ENCODE results near the gene JMJD1C. TPM values are rescaled to one million over a fixed set of nuclear protein-coding genes. Genes with fewer than 3 reads are reported as not detected.

JMJD1C gene
- total and polyA plus RNA-seq, 9 donors = 45.4 to 140 (median 78.2) TPM

GRCh38 chr10:63227207-63227895 is 238.4 kb downstream of the JMJD1C start:
- no peaks in the 10 kb centered on the region for H3K4me1 ChIP-seq (ENCODE audit: insufficient read depth)
- TF ChIP-seq POLR2A (IDR thresholded peaks at IDR 0.05) = no peak
- no peak for TF ChIP-seq EP300 (IDR thresholded peaks at IDR 0.05)
- TF ChIP-seq, protein P1, sequence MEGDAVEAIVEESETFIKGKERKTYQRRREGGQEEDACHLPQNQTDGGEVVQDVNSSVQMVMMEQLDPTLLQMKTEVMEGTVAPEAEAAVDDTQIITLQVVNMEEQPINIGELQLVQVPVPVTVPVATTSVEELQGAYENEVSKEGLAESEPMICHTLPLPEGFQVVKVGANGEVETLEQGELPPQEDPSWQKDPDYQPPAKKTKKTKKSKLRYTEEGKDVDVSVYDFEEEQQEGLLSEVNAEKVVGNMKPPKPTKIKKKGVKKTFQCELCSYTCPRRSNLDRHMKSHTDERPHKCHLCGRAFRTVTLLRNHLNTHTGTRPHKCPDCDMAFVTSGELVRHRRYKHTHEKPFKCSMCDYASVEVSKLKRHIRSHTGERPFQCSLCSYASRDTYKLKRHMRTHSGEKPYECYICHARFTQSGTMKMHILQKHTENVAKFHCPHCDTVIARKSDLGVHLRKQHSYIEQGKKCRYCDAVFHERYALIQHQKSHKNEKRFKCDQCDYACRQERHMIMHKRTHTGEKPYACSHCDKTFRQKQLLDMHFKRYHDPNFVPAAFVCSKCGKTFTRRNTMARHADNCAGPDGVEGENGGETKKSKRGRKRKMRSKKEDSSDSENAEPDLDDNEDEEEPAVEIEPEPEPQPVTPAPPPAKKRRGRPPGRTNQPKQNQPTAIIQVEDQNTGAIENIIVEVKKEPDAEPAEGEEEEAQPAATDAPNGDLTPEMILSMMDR (IDR thresholded peaks at IDR 0.05) = no peak
- intact Hi-C loops (cut with DNase I) = no loop called here

DNA sequence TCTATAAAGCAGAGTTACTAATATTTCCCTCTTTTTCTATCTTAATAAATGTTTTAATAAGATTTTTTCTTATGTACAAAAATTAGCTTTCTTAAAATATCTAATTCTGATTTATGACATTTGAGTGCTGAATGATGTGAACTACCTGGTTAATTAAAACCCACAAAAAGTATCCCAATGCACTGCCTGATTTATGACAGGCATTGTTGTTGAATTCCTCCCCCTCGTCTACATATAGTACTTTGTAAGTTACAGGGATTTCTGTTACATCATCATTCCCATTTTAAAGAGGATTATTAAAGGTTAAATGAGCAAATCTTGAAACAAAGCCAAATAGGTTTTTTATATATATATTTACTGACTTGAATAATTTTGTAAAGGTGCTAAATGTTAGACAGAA is 241.5 kb downstream of the JMJD1C start:
- TF ChIP-seq, protein P1 (IDR thresholded peaks at IDR 0.05) = no peak
- TF ChIP-seq POLR2A (IDR thresholded peaks at IDR 0.05) (no peak), EP300 (IDR thresholded peaks at IDR 0.05) (no peak)
- Histone ChIP-seq H3K4me1 (ENCODE audit: insufficient read depth) (no peaks in the 10 kb centered on the region), H3K9me3 (no peaks in the 10 kb centered on the region), H3K36me3 (no peaks in the 10 kb centered on the region), H3K4me3 (no peak overlapping the region), H3K27me3 (no peaks in the 10 kb centered on the region), H3K27ac (no peak overlapping the region)
- intact Hi-C loops (cut with DNase I) = no loop called here
- WGBS, 3 donors = 83 to 90% (median 85%) methylated on average over 1 of the region's 1 CpG
- DNase-seq = no peak

More at GRCh38 chr10:63227207-63227895, 238.4 kb downstream of the JMJD1C start:
- DNase-seq = no peak
- no peak overlapping the region for H3K27ac ChIP-seq
- H3K27me3 ChIP-seq = no peaks in the 10 kb centered on the region
- WGBS, 3 donors = 68 to 77% (median 76%) methylated on average over 3 of the region's 3 CpGs
- H3K9me3 ChIP-seq = no peaks in the 10 kb centered on the region
- no peaks in the 10 kb centered on the region for H3K36me3 ChIP-seq
- no peak overlapping the region for H3K4me3 ChIP-seq

DNA sequence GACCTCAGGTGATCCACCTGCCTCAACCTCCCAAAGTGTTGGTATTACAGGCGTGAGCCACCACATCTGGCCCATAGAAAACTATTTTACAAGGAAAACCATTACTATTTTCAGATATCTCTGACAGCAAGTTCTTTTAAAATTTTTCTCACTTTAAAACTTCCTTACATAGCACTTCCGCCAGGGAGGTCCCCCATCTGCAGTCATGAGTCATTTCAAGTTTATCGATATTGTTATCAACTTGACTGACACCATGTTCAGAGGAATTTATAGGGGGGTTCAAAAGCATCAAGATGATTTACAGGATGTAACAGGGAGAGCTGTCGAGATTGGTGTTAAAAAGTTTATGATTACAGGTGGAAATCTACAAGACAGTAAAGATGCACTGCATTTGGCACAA is 243.8 kb downstream of the JMJD1C start:
- H3K27me3 ChIP-seq = no peaks in the 10 kb centered on the region
- H3K36me3 ChIP-seq = no peaks in the 10 kb centered on the region
- DNase-seq = no peak
- WGBS, 3 donors = 79 to 83% (median 80%) methylated on average over 4 of the region's 4 CpGs
- no peak overlapping the region for H3K4me3 ChIP-seq
- H3K4me1 ChIP-seq (ENCODE audit: insufficient read depth) = no peaks in the 10 kb centered on the region
- intact Hi-C loops (cut with DNase I) = no loop called here
- no peak overlapping the region for H3K27ac ChIP-seq
- no peaks in the 10 kb centered on the region for H3K9me3 ChIP-seq
- no peak for TF ChIP-seq EP300 (IDR thresholded peaks at IDR 0.05)
- no peak for TF ChIP-seq POLR2A (IDR thresholded peaks at IDR 0.05)
- TF ChIP-seq, protein P1 (IDR thresholded peaks at IDR 0.05) = no peak

- WGBS, 3 donors = 92 to 93% (median 92%) methylated on average over 5 of the region's 5 CpGs
- no peak for TF ChIP-seq POLR2A (IDR thresholded peaks at IDR 0.05)
- TF ChIP-seq, protein P1 (IDR thresholded peaks at IDR 0.05) = no peak
- TF ChIP-seq EP300 (IDR thresholded peaks at IDR 0.05) = no peak
- intact Hi-C loops (cut with DNase I) = loop anchor here in 2 of 4 donors (10.0 kb wide), 2 partner anchors 405 to 415 kb away; no protein-coding TSS in a partner anchor
Measured at GRCh38 chr10:63219749-63220148, 246.0 kb downstream of the JMJD1C start.

More at GRCh38 chr10:63219749-63220148, 246.0 kb downstream of the JMJD1C start:
- no peaks in the 10 kb centered on the region for H3K9me3 ChIP-seq
- no peak overlapping the region for H3K4me3 ChIP-seq
- no peaks in the 10 kb centered on the region for H3K4me1 ChIP-seq (ENCODE audit: insufficient read depth)
- no peak overlapping the region for H3K27ac ChIP-seq
- H3K27me3 ChIP-seq = no peaks in the 10 kb centered on the region
- no peaks in the 10 kb centered on the region for H3K36me3 ChIP-seq
- no peak for DNase-seq

Data from ovary (tissue), 9 donors.